Liver (tissue), 9 donors: Measurements from ENCODE around the gene DNAL1. TPM values are rescaled to one million over a fixed set of nuclear protein-coding genes. Genes with fewer than 3 reads are reported as not detected.

Experiments
- DNase-seq: peaks from one replicate; pipeline ENCODE4 v3.0.0-alpha.2; 2017; ENCODE audit warnings: low spot score
- H3K27ac ChIP-seq, 2 donors: one replicate each; pipeline ENCODE4 v1.7.0; 2013; ENCODE audit warnings: inconsistent platforms in 2 of 2, low read length in 2 of 2, control low read depth in 1 of 2, low read depth in 1 of 2, mild to moderate bottlenecking in 1 of 2
- H3K27me3 ChIP-seq, 4 donors: one replicate each; pipeline versions ENCODE4 v1.6.1 to v1.7.0; 2013; ENCODE audit warnings: low read length in 3 of 4, inconsistent platforms in 1 of 4, mild to moderate bottlenecking in 1 of 4, moderate library complexity in 1 of 4; ENCODE audit not compliant: control insufficient read depth in 4 of 4, insufficient read depth in 4 of 4
- H3K36me3 ChIP-seq, 4 donors: one replicate each; pipeline versions ENCODE4 v1.6.1 to v1.7.0; 2013; ENCODE audit warnings: low read length in 3 of 4, mild to moderate bottlenecking in 3 of 4, low read depth in 1 of 4, moderate library complexity in 1 of 4; ENCODE audit not compliant: control insufficient read depth in 4 of 4, insufficient read depth in 3 of 4
- H3K4me1 ChIP-seq, 4 donors: one replicate each; pipeline versions ENCODE4 v1.6.1 to v1.7.0; 2013; ENCODE audit warnings: low read length in 3 of 4, mild to moderate bottlenecking in 3 of 4, moderate library complexity in 1 of 4; ENCODE audit not compliant: control insufficient read depth in 4 of 4, insufficient read depth in 4 of 4
- H3K4me3 ChIP-seq, 3 donors: one replicate each; pipeline versions ENCODE4 v1.6.1 to v1.7.0; 2013; ENCODE audit warnings: low read length in 3 of 3, control low read depth in 1 of 3, low read depth in 1 of 3, mild to moderate bottlenecking in 1 of 3
- H3K9ac ChIP-seq, 2 donors: one replicate each; pipeline ENCODE4 v1.7.0; 2013; ENCODE audit warnings: low read length in 2 of 2, mild to moderate bottlenecking in 2 of 2, moderate library complexity in 2 of 2, control low read depth in 1 of 2, low read depth in 1 of 2
- H3K9me3 ChIP-seq, 4 donors: one replicate each; pipeline versions ENCODE4 v1.6.1 to v1.7.0; 2013; ENCODE audit warnings: low read length in 3 of 4; ENCODE audit not compliant: control insufficient read depth in 4 of 4
- ATF3 ChIP-seq: IDR thresholded peaks from 2 replicates; pipeline ENCODE4 v1.6.1; 2016; ENCODE audit warnings: antibody characterized with exemption
- EGR1 ChIP-seq, 2 donors: IDR thresholded peaks; 2 replicates each; pipeline ENCODE4 v1.6.1; 2016 to 2018; ENCODE audit warnings: antibody characterized with exemption in 2 of 2, low read depth in 2 of 2
- FOXA1 ChIP-seq: IDR thresholded peaks from 2 replicates; pipeline ENCODE4 v1.6.1; 2016; ENCODE audit warnings: antibody characterized with exemption
- FOXA2 ChIP-seq: IDR thresholded peaks from 2 replicates; pipeline ENCODE4 v1.6.1; 2016; ENCODE audit warnings: antibody characterized with exemption
- HNF4A ChIP-seq, 2 donors: conservative IDR thresholded peaks; 2 replicates each; pipeline ENCODE4 v1.6.1; 2016; ENCODE audit warnings: antibody characterized with exemption in 2 of 2, mild to moderate bottlenecking in 2 of 2
- HNF4G ChIP-seq: IDR thresholded peaks from 2 replicates; pipeline ENCODE4 v1.6.1; 2016; ENCODE audit warnings: antibody characterized with exemption
- JUND ChIP-seq, 2 donors: IDR thresholded peaks; 2 replicates each; pipeline ENCODE4 v1.6.1; 2016; ENCODE audit warnings: antibody characterized with exemption in 2 of 2
- MAX ChIP-seq: IDR thresholded peaks from 2 replicates; pipeline ENCODE4 v1.6.1; 2016; ENCODE audit warnings: antibody characterized with exemption
- NR2F2 ChIP-seq: IDR thresholded peaks from 2 replicates; pipeline ENCODE4 v1.6.1; 2016; ENCODE audit warnings: antibody characterized with exemption
- REST ChIP-seq: IDR thresholded peaks from 2 replicates; pipeline ENCODE4 v1.6.1; 2016; ENCODE audit warnings: antibody characterized with exemption, mild to moderate bottlenecking
- RXRA ChIP-seq, 2 donors: IDR thresholded peaks; 2 replicates each; pipeline ENCODE4 v1.6.1; 2017 to 2018; ENCODE audit warnings: antibody characterized with exemption in 2 of 2, mild to moderate bottlenecking in 1 of 2
- SP1 ChIP-seq: IDR thresholded peaks from 2 replicates; pipeline ENCODE4 v1.6.1; 2018; ENCODE audit warnings: antibody characterized with exemption, mild to moderate bottlenecking
- TAF1 ChIP-seq: conservative IDR thresholded peaks from 2 replicates; pipeline ENCODE4 v1.6.1; 2016; ENCODE audit warnings: antibody characterized with exemption, mild to moderate bottlenecking
- YY1 ChIP-seq: IDR thresholded peaks from 2 replicates; pipeline ENCODE4 v1.6.1; 2016; ENCODE audit warnings: antibody characterized with exemption, mild to moderate bottlenecking
- ZBTB33 ChIP-seq: IDR thresholded peaks from 2 replicates; pipeline ENCODE4 v1.6.1; 2016; ENCODE audit warnings: antibody characterized with exemption
- WGBS: extraction: QIAGEN DNeasy Blood & Tissue Kit; methylation state at CpG from one replicate; pipeline ENCODE4 v1.1.7; 2013; 5-methylcytosine and 5-hydroxymethylcytosine counted together
- polyA plus RNA-seq, 2 donors: library from polyadenylated mRNA; stranded (reverse) in 1 of 2; unstranded in 1 of 2; fragments of 200-250 nt in 1 of 2; fragments of >200 nt in 1 of 2; fragmentation: Nextera tagmentation in 1 of 2; extraction: Ambion mirVana in 1 of 2; gene quantifications; one replicate each; pipeline versions ENCODE4 v1.2.1 to v1.2.3, GENCODE V29; 2013 to 2015
- total RNA-seq, 2 donors: library from RNA; depleted of rRNA; stranded (reverse); fragments of >200 nt; gene quantifications; one replicate each; pipeline ENCODE4 v1.2.3, GENCODE V29; 2014
- donor health status: healthy.
- donor health status: healthy.
- donor health status: healthy.
- donor health status: healthy.
- donor health status: healthy.

The DNAL1 gene
- total and polyA plus RNA-seq, 4 donors, result 1.9 to 3.4 (median 2.4) TPM

GRCh38 chr14:73743431-73743931 lies 98.7 kb downstream of the DNAL1 start:
- 70% methylated on average over 11 of the region's 11 CpGs for WGBS
- no peak for DNase-seq

GRCh38 chr14:73744175-73744867 lies 99.5 kb downstream of the DNAL1 start:
- Histone ChIP-seq H3K9ac (no peak overlapping the region), H3K27me3 (no peaks in the 10 kb centered on the region), H3K4me3 (no peak overlapping the region), H3K27ac (peak overlapping the region in 1 of 2 donors; percentile 6), H3K4me1 (peaks cover 28 to 92% (median 82%) of the 10 kb centered on the region in 4 donors), H3K36me3 (peaks cover 0 to 5% (median under 1%) of the 10 kb centered on the region in 4 donors), H3K9me3 (no peaks in the 10 kb centered on the region)
- WGBS, result 34% methylated on average over 7 of the region's 7 CpGs
- TF ChIP-seq SP1 (no peak), HNF4A (conservative IDR thresholded peaks at IDR 0.05) (peak in 1 of 2 donors; percentile 18)
- no peak for DNase-seq

More at GRCh38 chr14:73743431-73743931, 98.7 kb downstream of the DNAL1 start:
- no peak for TF ChIP-seq JUND (IDR thresholded peaks at IDR 0.05)
- TF ChIP-seq NR2F2, result peak; percentile 87
- TF ChIP-seq REST, result no peak
- TF ChIP-seq YY1, result no peak
- no peak for TF ChIP-seq TAF1
- TF ChIP-seq RXRA (IDR thresholded peaks at IDR 0.05), result peak in 1 of 2 donors; percentile 12
- Histone ChIP-seq H3K27ac (peak overlapping the region; percentile 35 to 58), H3K9ac (no peak overlapping the region), H3K27me3 (no peaks in the 10 kb centered on the region), H3K4me1 (peaks cover 28 to 94% (median 82%) of the 10 kb centered on the region in 4 donors), H3K4me3 (no peak overlapping the region), H3K36me3 (peaks cover 0 to 14% (median 4%) of the 10 kb centered on the region in 4 donors), H3K9me3 (no peaks in the 10 kb centered on the region)

- 59% methylated on average over 6 of the region's 6 CpGs for WGBS
- TF ChIP-seq FOXA1 (no peak), HNF4A (conservative IDR thresholded peaks at IDR 0.05) (no peak), HNF4G (no peak), ATF3 (no peak), NR2F2 (no peak), YY1 (no peak), EGR1 (IDR thresholded peaks at IDR 0.05; ENCODE audit: low read depth in 2 of 2) (no peak), MAX (no peak), ZBTB33 (no peak), JUND (IDR thresholded peaks at IDR 0.05) (no peak), SP1 (no peak), FOXA2 (no peak), REST (no peak), RXRA (IDR thresholded peaks at IDR 0.05) (no peak)
Observed at GRCh38 chr14:73744874-73745529, 100.2 kb downstream of the DNAL1 start.

More at GRCh38 chr14:73744874-73745529, 100.2 kb downstream of the DNAL1 start:
- Histone ChIP-seq H3K9me3 (no peaks in the 10 kb centered on the region), H3K4me3 (no peak overlapping the region), H3K27ac (no peak overlapping the region), H3K36me3 (no peaks in the 10 kb centered on the region), H3K4me1 (peaks cover 28 to 91% (median 83%) of the 10 kb centered on the region in 4 donors), H3K9ac (no peak overlapping the region), H3K27me3 (no peaks in the 10 kb centered on the region)
- no peak for DNase-seq
